Sigmoid colon (tissue), 4 donors: ENCODE measurements around the gene CNGB1.

ENCODE experiments used
- CTCF ChIP-seq, 4 experiments: fragments of 450-650 bp in 3 of 4; fragments of 200-600 bp in 1 of 4; IDR thresholded peaks; one replicate each; pipeline ENCODE4 v1.5.1; 2016 to 2019; ENCODE audit warnings: antibody characterized with exemption in 4 of 4, mild to moderate bottlenecking in 3 of 4, moderate library complexity in 2 of 4
- EP300 ChIP-seq, 4 donors: sonication (generic); formaldehyde crosslinking; IDR thresholded peaks; one replicate each; pipeline ENCODE4 v1.6.1; 2017; ENCODE audit warnings: antibody characterized with exemption in 4 of 4
- POLR2A ChIP-seq, 2 donors: fragments of 450-650 bp; IDR thresholded peaks; one replicate each; pipeline ENCODE4 v1.6.1; 2016; ENCODE audit warnings: antibody characterized with exemption in 2 of 2, mild to moderate bottlenecking in 2 of 2, moderate library complexity in 2 of 2
- POLR2AphosphoS5 ChIP-seq, 4 donors: sonication (generic); formaldehyde crosslinking; IDR thresholded peaks; one replicate each; pipeline ENCODE4 v1.6.1; 2017; ENCODE audit warnings: antibody characterized with exemption in 4 of 4

GRCh38 chr16:57901480-57902069 is 69.4 kb downstream of the CNGB1 start:
- TF ChIP-seq POLR2A (IDR thresholded peaks at IDR 0.05) (no peak), CTCF (IDR thresholded peaks at IDR 0.05) (no peak), POLR2AphosphoS5 (IDR thresholded peaks at IDR 0.05) (no peak), EP300 (IDR thresholded peaks at IDR 0.05) (no peak)
